ENCODE data around the gene CHCHD10.

Gene CHCHD10

GRCh38 chr22:23752090-23752691 is 15.6 kb downstream of the CHCHD10 start:
- H3K9me3 ChIP-seq (ENCODE audit: severe bottlenecking): no peaks in the 10 kb centered on the region
- no peak overlapping the region for H3K27ac ChIP-seq
- no peaks in the 10 kb centered on the region for H3K36me3 ChIP-seq
- H3K4me3 ChIP-seq (ENCODE audit: low read depth, low read length): no peak overlapping the region
- no peak for DNase-seq
- H3K27me3 ChIP-seq (ENCODE audit: insufficient read depth, low read depth, severe bottlenecking): no peaks in the 10 kb centered on the region
- no peak for TF ChIP-seq CTCF (IDR thresholded peaks at IDR 0.05; ENCODE audit: low read depth, low read length)

GRCh38 chr22:23751441-23751996 is 16.3 kb downstream of the CHCHD10 start:
- no peak for TF ChIP-seq CTCF (IDR thresholded peaks at IDR 0.05; ENCODE audit: low read depth, low read length)
- H3K9me3 ChIP-seq (ENCODE audit: severe bottlenecking): no peaks in the 10 kb centered on the region
- H3K27me3 ChIP-seq (ENCODE audit: insufficient read depth, low read depth, severe bottlenecking): no peaks in the 10 kb centered on the region
- peak; percentile 35 for DNase-seq
- peak overlapping the region; percentile 86 for H3K27ac ChIP-seq
- peak overlapping the region; percentile 90 for H3K4me3 ChIP-seq (ENCODE audit: low read depth, low read length)
- no peaks in the 10 kb centered on the region for H3K36me3 ChIP-seq

- no peaks in the 10 kb centered on the region for H3K27me3 ChIP-seq (ENCODE audit: insufficient read depth, low read depth, severe bottlenecking)
- H3K36me3 ChIP-seq: no peaks in the 10 kb centered on the region
- H3K9me3 ChIP-seq (ENCODE audit: severe bottlenecking): no peaks in the 10 kb centered on the region
- H3K4me3 ChIP-seq (ENCODE audit: low read depth, low read length): peak within 1 kb of the TSS; percentile 90
- TF ChIP-seq CTCF (IDR thresholded peaks at IDR 0.05; ENCODE audit: low read depth, low read length): peak; percentile 34
- H3K27ac ChIP-seq: peak within 1 kb of the TSS; percentile 86
- DNase-seq: peak; percentile 79
Observed at GRCh38 chr22:23750714-23751440, 16.9 kb downstream of the CHCHD10 start, which contains the start of gene ZNF70. ZNF70 (minus strand) TSS chr22:23751112; CDS start chr22:23745140, 5,972 bp downstream.

- TF ChIP-seq CTCF (IDR thresholded peaks at IDR 0.05; ENCODE audit: low read depth, low read length): no peak
- peak overlapping the region; percentile 63 for H3K4me3 ChIP-seq (ENCODE audit: low read depth, low read length)
- no peak overlapping the region; the same call in 1 of the 2 replicates for H3K27ac ChIP-seq
- DNase-seq: no peak
- H3K27me3 ChIP-seq (ENCODE audit: insufficient read depth, low read depth, severe bottlenecking): no peaks in the 10 kb centered on the region
- no peaks in the 10 kb centered on the region for H3K9me3 ChIP-seq (ENCODE audit: severe bottlenecking)
- H3K36me3 ChIP-seq: peaks cover under 1% of the 10 kb centered on the region
Observed at GRCh38 chr22:23750367-23750713, 17.4 kb downstream of the CHCHD10 start.

- no peak overlapping the region for H3K4me3 ChIP-seq (ENCODE audit: low read depth, low read length)
Observed at GRCh38 chr22:23749841-23750301, 17.9 kb downstream of the CHCHD10 start.

More at GRCh38 chr22:23749841-23750301, 17.9 kb downstream of the CHCHD10 start:
- no peak for TF ChIP-seq CTCF (IDR thresholded peaks at IDR 0.05; ENCODE audit: low read depth, low read length)
- Histone ChIP-seq H3K36me3 (peaks cover 6% of the 10 kb centered on the region), H3K27me3 (ENCODE audit: insufficient read depth, low read depth, severe bottlenecking) (no peaks in the 10 kb centered on the region), H3K9me3 (ENCODE audit: severe bottlenecking) (no peaks in the 10 kb centered on the region), H3K27ac (no peak overlapping the region)
- DNase-seq: no peak
